Measurements from ENCODE around the gene NTPCR. TPM values are rescaled to one million over a fixed set of nuclear protein-coding genes. Genes with fewer than 3 reads are reported as not detected.

Gene NTPCR
- total RNA-seq, 2 experiments from 2014 or later, result 8.5 to 9.3 TPM

GRCh38 chr1:232905331-232906034 lies 44.9 kb upstream of the NTPCR start:
- Histone ChIP-seq H3K36me3 (ENCODE audit: insufficient read depth, low read length) (no peaks in the 10 kb centered on the region), H3K4me3 (ENCODE audit: low read length) (no peak overlapping the region), H3K9me3 (ENCODE audit: control insufficient read depth in 1 of 2, insufficient read depth in 1 of 2, low read length in 2 of 2) (no peaks in the 10 kb centered on the region), H3K27me3 (ENCODE audit: control insufficient read depth in 1 of 2, insufficient read depth in 2 of 2, low read length in 2 of 2) (no peaks in the 10 kb centered on the region), H3K4me1 (ENCODE audit: insufficient read depth, low read length) (peaks cover 36% of the 10 kb centered on the region), H3K27ac (ENCODE audit: low read depth in 1 of 2, low read length in 2 of 2) (no peak overlapping the region)
- POLR2A ChIA-PET, result interaction anchor here (1.6 kb wide), 1 partner anchor 18 kb away, joined by 8 read pairs; no protein-coding TSS in a partner anchor
- TF ChIP-seq CTCF (IDR thresholded peaks at IDR 0.05), result no peak
- CTCF ChIA-PET, result no interaction called here
- ATAC-seq (ENCODE audit: poor library complexity) (no peak), DNase-seq (peak in 2 of 14 experiments; percentile 12 to 20)
- Mint-ChIP-seq H3K27me3 (no peaks in the 10 kb centered on the region), H3K4me3 (no peak overlapping the region), H3K9me3 (no peaks in the 10 kb centered on the region), H3K4me1 (ENCODE audit: low read depth) (peaks cover 64% of the 10 kb centered on the region), H3K36me3 (ENCODE audit: low read depth) (no peaks in the 10 kb centered on the region), H3K27ac (no peak overlapping the region)
- intact Hi-C loops (cut with DNase I, micrococcal nuclease), result no loop called here

GRCh38 chr1:232906441-232906840 lies 44.0 kb upstream of the NTPCR start:
- no peaks in the 10 kb centered on the region for H3K9me3 ChIP-seq (ENCODE audit: control insufficient read depth in 1 of 2, insufficient read depth in 1 of 2, low read length in 2 of 2)
- TF ChIP-seq CTCF (IDR thresholded peaks at IDR 0.05), result no peak
- no peaks in the 10 kb centered on the region for H3K27me3 ChIP-seq (ENCODE audit: control insufficient read depth in 1 of 2, insufficient read depth in 2 of 2, low read length in 2 of 2)
- H3K4me3 ChIP-seq (ENCODE audit: low read length), result no peak overlapping the region
- Mint-ChIP-seq H3K27me3 (no peaks in the 10 kb centered on the region), H3K9me3 (no peaks in the 10 kb centered on the region), H3K27ac (no peak overlapping the region), H3K4me3 (no peak overlapping the region), H3K4me1 (ENCODE audit: low read depth) (peaks cover 64% of the 10 kb centered on the region), H3K36me3 (ENCODE audit: low read depth) (no peaks in the 10 kb centered on the region)
- CTCF ChIA-PET, result no interaction called here
- ATAC-seq (ENCODE audit: poor library complexity) (no peak), DNase-seq (no peak)
- no peak overlapping the region for H3K27ac ChIP-seq (ENCODE audit: low read depth in 1 of 2, low read length in 2 of 2)
- H3K36me3 ChIP-seq (ENCODE audit: insufficient read depth, low read length), result no peaks in the 10 kb centered on the region
- POLR2A ChIA-PET, result interaction anchor here (1.6 kb wide), 1 partner anchor 17 kb away, joined by 8 read pairs; no protein-coding TSS in a partner anchor
- intact Hi-C loops (cut with DNase I, micrococcal nuclease), result no loop called here
- H3K4me1 ChIP-seq (ENCODE audit: insufficient read depth, low read length), result peaks cover 29% of the 10 kb centered on the region

DNA sequence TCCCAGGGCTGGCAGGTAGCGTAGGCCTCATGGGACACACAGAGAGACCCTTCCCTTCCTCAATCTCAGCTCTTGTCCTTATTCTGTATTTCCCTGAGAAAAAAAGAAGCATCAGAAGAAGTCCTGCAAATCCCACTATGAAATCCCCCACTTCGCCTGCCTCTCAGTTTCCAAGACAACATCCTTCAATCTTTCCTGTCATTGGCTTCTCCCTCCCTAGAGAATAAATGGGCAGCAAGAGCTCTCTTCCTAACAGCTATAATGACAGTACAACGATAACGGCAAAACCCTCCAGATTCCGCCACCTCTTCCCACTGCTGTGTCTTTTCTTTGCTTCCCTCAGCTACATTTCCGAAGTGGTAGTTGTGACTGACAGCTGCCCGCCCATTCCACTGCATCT lies 41.6 kb upstream of the NTPCR start:
- intact Hi-C loops (cut with DNase I, micrococcal nuclease), result no loop called here
- DNase-seq (no peak), ATAC-seq (ENCODE audit: poor library complexity) (no peak)
- TF ChIP-seq CTCF (IDR thresholded peaks at IDR 0.05), result no peak
- Mint-ChIP-seq H3K4me1 (ENCODE audit: low read depth) (peaks cover 63% of the 10 kb centered on the region), H3K36me3 (ENCODE audit: low read depth) (no peaks in the 10 kb centered on the region), H3K27me3 (no peaks in the 10 kb centered on the region), H3K27ac (no peak overlapping the region), H3K4me3 (peak overlapping the region; percentile 27), H3K9me3 (no peaks in the 10 kb centered on the region)
- CTCF ChIA-PET, result no interaction called here
- H3K36me3 ChIP-seq (ENCODE audit: insufficient read depth, low read length), result no peaks in the 10 kb centered on the region
- H3K4me1 ChIP-seq (ENCODE audit: insufficient read depth, low read length), result peaks cover 25% of the 10 kb centered on the region
- no peak overlapping the region for H3K4me3 ChIP-seq (ENCODE audit: low read length)
- POLR2A ChIA-PET, result no interaction called here
- no peaks in the 10 kb centered on the region for H3K27me3 ChIP-seq (ENCODE audit: control insufficient read depth in 1 of 2, insufficient read depth in 2 of 2, low read length in 2 of 2)
- H3K27ac ChIP-seq (ENCODE audit: low read depth in 1 of 2, low read length in 2 of 2), result no peak overlapping the region
- H3K9me3 ChIP-seq (ENCODE audit: control insufficient read depth in 1 of 2, insufficient read depth in 1 of 2, low read length in 2 of 2), result no peaks in the 10 kb centered on the region
